ENCODE measurements around the gene HDAC4.

DNA sequence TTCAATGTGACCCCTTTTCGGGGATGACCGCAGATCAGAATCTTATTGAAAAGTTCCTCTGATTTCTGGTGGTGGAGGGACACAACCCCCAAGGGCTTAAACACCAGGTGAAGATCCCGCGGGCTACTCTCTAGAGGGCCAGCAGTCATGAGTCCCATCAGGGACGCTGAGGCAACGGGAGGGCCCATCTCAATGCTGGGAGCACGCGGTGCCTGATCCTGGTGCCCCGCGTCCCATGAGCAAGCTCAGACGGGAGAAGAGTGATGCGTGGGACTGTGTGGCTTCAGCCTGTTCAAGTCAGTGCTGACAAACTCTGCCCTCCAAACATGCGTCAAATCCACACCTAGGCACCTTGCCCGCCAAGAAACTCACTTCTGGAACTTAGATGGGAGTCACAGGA is 328.0 kb downstream of the HDAC4 start:
- TF ChIP-seq, protein P1, sequence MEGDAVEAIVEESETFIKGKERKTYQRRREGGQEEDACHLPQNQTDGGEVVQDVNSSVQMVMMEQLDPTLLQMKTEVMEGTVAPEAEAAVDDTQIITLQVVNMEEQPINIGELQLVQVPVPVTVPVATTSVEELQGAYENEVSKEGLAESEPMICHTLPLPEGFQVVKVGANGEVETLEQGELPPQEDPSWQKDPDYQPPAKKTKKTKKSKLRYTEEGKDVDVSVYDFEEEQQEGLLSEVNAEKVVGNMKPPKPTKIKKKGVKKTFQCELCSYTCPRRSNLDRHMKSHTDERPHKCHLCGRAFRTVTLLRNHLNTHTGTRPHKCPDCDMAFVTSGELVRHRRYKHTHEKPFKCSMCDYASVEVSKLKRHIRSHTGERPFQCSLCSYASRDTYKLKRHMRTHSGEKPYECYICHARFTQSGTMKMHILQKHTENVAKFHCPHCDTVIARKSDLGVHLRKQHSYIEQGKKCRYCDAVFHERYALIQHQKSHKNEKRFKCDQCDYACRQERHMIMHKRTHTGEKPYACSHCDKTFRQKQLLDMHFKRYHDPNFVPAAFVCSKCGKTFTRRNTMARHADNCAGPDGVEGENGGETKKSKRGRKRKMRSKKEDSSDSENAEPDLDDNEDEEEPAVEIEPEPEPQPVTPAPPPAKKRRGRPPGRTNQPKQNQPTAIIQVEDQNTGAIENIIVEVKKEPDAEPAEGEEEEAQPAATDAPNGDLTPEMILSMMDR (IDR thresholded peaks at IDR 0.05; ENCODE audit: poor library complexity) = no peak
- TF ChIP-seq EZH2 (IDR thresholded peaks at IDR 0.05; ENCODE audit: borderline replicate concordance) = no peak
